Measurements from ENCODE around the gene COL20A1.

DNA sequence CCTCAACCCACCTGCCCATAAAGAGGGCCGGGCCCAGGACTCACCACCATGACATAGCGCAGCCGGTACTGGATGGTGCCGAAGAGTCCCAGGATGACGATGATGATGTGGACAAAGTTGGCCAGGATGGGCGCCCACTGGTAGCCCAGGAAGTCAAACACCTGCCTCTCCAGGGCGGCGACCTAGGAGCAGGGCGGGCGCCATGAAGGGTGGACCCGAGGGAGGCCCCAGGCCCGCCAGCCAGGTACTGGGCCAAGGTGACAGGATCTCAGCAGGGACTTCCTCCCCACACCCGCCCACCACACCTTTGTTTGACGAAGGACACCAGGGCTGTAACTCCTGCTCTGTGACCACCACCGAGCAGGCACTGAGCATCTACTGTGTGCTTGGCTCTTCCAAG lies 43.1 kb upstream of the COL20A1 start:
- TF ChIP-seq EZH2 (IDR thresholded peaks at IDR 0.05; ENCODE audit: insufficient read depth, poor library complexity, severe bottlenecking) = no peak
- TF ChIP-seq EZH2phosphoT487 (IDR thresholded peaks at IDR 0.05; ENCODE audit: insufficient read depth, low read depth) = no peak
